Left kidney (tissue), 2 donors: ENCODE measurements around the gene CFAP210. TPM values are rescaled to one million over a fixed set of nuclear protein-coding genes. Genes with fewer than 3 reads are reported as not detected.
A peak's percentile ranks its signal among the peaks of the same experiment; 100 is the strongest.

Experiments used
- DNase-seq: peaks from one replicate; pipeline ENCODE4 v3.0.0-alpha.2; 2013
- polyA plus RNA-seq: library from polyadenylated mRNA; unstranded; fragments of 120-200 nt; gene quantifications from one replicate; pipeline ENCODE4 v1.2.1, GENCODE V29; 2013; ENCODE audit not compliant: insufficient read length

Gene CFAP210
- polyA plus RNA-seq, 1 donor = 2.9 TPM

GRCh38 chr2:169673106-169673505, 21.1 kb downstream of the CFAP210 start:
- DNase-seq = no peak

GRCh38 chr2:169672406-169672805, 21.8 kb downstream of the CFAP210 start:
- no peak for DNase-seq

GRCh38 chr2:169670937-169671336, 23.3 kb downstream of the CFAP210 start:
- DNase-seq = no peak

GRCh38 chr2:169670215-169670651, 24.0 kb downstream of the CFAP210 start:
- DNase-seq = no peak

- DNase-seq = no peak
Observed at GRCh38 chr2:169667583-169667982, 26.6 kb downstream of the CFAP210 start.

- DNase-seq = no peak
Observed at GRCh38 chr2:169664978-169665930, 29.0 kb downstream of the CFAP210 start.

- DNase-seq = no peak
Observed at GRCh38 chr2:169664600-169664977, 29.6 kb downstream of the CFAP210 start.

- DNase-seq = no peak
Observed at GRCh38 chr2:169663247-169663646, 31.0 kb downstream of the CFAP210 start.

- DNase-seq = no peak
Observed at GRCh38 chr2:169662744-169663143, 31.5 kb downstream of the CFAP210 start.

GRCh38 chr2:169661265-169661664, 32.9 kb downstream of the CFAP210 start:
- DNase-seq = no peak

GRCh38 chr2:169659320-169659719, 34.9 kb downstream of the CFAP210 start:
- no peak for DNase-seq

GRCh38 chr2:169658877-169659276, 35.3 kb downstream of the CFAP210 start:
- no peak for DNase-seq

GRCh38 chr2:169656164-169656563, 38.0 kb downstream of the CFAP210 start:
- DNase-seq = no peak

GRCh38 chr2:169653636-169654035, 40.6 kb downstream of the CFAP210 start:
- DNase-seq = no peak

- no peak for DNase-seq
Observed at GRCh38 chr2:169649278-169649677, 44.9 kb downstream of the CFAP210 start.

GRCh38 chr2:169647496-169647895, 46.7 kb downstream of the CFAP210 start:
- no peak for DNase-seq

- DNase-seq = no peak
Observed at GRCh38 chr2:169644173-169644572, 50.0 kb downstream of the CFAP210 start.

- peak; percentile 3 for DNase-seq
Observed at GRCh38 chr2:169641464-169641863, 52.7 kb downstream of the CFAP210 start.

- DNase-seq = no peak
Observed at GRCh38 chr2:169640104-169640503, 54.1 kb downstream of the CFAP210 start.

- DNase-seq = no peak
Observed at GRCh38 chr2:169637620-169638019, 56.6 kb downstream of the CFAP210 start.

- no peak for DNase-seq
Observed at GRCh38 chr2:169636440-169637097, 57.6 kb downstream of the CFAP210 start.

- DNase-seq = no peak
Observed at GRCh38 chr2:169625781-169626180, 68.4 kb downstream of the CFAP210 start.

GRCh38 chr2:169623235-169623634, 71.0 kb downstream of the CFAP210 start:
- DNase-seq = no peak
